ENCODE results near the gene RAB37.

DNA sequence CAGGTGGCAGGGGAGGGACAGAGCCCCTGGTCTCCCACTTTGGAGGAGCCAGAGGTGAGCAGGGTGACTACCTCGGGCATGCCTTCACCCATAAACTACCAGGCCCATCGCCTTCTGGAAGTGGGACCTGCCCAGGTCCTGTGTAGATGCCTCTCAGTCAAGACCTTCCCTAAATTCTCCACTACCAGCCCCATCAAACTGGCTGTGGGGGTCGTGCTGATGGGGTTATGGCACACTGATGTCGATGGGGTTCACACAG lies 5.8 kb upstream of the RAB37 start:
- no peak for TF ChIP-seq ZFP3 (CRISPR knock-in tag; IDR thresholded peaks at IDR 0.05)
- no peak for TF ChIP-seq ZNF565 (CRISPR knock-in tag; conservative IDR thresholded peaks at IDR 0.05; ENCODE audit: low read depth)
- no peak for TF ChIP-seq ARNTL (CRISPR knock-in tag; IDR thresholded peaks at IDR 0.05; ENCODE audit: borderline replicate concordance, low read depth)
- TF ChIP-seq RARB (CRISPR knock-in tag; IDR thresholded peaks at IDR 0.05), result no peak
- TF ChIP-seq ZC3H10 (CRISPR knock-in tag; IDR thresholded peaks at IDR 0.05), result no peak
- no peak for TF ChIP-seq TCF4 (CRISPR knock-in tag; IDR thresholded peaks at IDR 0.05; ENCODE audit: borderline replicate concordance)
- TF ChIP-seq BACH2 (CRISPR knock-in tag; IDR thresholded peaks at IDR 0.05; ENCODE audit: borderline replicate concordance), result no peak
- no peak for TF ChIP-seq PATZ1 (CRISPR knock-in tag; IDR thresholded peaks at IDR 0.05; ENCODE audit: borderline replicate concordance)
- no peak for TF ChIP-seq OSR1 (CRISPR knock-in tag; IDR thresholded peaks at IDR 0.05)
